Measurements from ENCODE around the gene KIAA0825.

DNA sequence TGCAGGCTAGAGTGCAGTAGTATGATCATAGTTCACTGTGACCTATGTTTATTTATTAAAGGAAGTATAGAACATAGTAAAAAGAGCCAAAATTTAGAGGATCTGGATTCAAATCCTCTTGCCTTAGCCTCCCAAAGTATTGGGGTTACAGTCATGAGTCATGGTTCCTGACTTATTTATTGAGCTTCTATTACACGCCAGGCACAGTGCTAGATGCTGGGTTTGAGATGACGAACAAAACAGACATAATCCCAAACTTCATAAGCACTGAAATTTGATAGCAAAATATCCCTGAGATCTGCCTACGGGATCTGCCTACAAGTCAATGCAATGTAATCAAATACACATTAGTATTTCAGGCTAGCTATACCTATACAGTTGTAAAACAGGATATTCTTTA, 2.5 kb downstream of the KIAA0825 start:
- no peak for TF ChIP-seq POLR2A (IDR thresholded peaks at IDR 0.05)
- TF ChIP-seq, protein P1, sequence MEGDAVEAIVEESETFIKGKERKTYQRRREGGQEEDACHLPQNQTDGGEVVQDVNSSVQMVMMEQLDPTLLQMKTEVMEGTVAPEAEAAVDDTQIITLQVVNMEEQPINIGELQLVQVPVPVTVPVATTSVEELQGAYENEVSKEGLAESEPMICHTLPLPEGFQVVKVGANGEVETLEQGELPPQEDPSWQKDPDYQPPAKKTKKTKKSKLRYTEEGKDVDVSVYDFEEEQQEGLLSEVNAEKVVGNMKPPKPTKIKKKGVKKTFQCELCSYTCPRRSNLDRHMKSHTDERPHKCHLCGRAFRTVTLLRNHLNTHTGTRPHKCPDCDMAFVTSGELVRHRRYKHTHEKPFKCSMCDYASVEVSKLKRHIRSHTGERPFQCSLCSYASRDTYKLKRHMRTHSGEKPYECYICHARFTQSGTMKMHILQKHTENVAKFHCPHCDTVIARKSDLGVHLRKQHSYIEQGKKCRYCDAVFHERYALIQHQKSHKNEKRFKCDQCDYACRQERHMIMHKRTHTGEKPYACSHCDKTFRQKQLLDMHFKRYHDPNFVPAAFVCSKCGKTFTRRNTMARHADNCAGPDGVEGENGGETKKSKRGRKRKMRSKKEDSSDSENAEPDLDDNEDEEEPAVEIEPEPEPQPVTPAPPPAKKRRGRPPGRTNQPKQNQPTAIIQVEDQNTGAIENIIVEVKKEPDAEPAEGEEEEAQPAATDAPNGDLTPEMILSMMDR (IDR thresholded peaks at IDR 0.05 in 4 of 5, conservative IDR thresholded peaks at IDR 0.05 in 1 of 5): no peak
